HG03095 (cell line): ENCODE data around the gene FBXW11.

Experiments used
- ATAC-seq: cut with Tn5 transposase; IDR thresholded peaks from one replicate; pipeline ENCODE4 v1.9.1; 2021; ENCODE audit warnings: moderate library complexity; ENCODE audit not compliant: unreplicated experiment

Gene FBXW11

DNA sequence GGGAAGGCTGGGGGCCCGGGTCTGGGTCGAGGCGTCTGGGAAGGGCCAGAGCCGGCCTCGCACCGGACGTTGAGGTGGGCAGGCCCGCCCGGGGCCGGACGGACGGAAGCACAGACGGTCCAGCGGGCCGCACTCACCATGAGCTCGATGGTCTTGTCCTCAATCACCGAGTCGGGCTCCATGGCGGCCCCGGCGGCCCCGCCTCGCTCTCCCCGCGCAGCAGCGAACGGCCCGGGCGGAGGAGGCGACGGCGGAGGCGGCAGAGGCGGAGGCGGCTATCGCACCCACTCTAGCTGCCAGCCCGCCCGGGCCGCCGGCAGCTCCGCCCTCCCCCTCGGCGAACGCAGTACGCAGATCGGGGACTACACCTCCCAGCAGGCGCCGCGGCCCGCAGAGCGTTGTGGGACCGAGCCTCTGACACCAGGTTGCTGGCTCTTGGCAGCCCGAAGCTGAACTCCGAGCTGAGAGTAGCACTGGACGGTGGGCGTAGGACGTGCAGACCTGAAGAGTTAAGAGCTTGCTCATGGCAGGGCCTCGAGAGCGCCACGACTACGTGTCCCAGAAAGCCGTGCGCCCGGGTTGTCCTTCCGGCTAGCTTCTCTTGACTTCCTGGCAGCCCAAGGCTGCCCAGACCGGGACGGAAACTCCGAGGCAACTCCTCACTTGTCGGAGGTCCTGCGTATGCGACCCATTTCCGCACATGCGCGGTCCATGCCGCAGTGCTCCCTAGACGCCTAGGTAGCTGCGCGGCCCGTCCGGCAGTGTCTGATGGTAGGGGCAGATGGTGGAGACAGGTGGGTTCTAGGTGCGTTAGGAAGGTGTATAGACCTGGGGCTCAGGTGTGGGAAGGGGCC lies at the start of gene FBXW11:
Gene FBXW11, minus strand, starts transcription at position 318 of the 854 bp plus-strand sequence. Its CDS starts 136 bp downstream, at position 182.
- peak; percentile 81 for ATAC-seq

DNA sequence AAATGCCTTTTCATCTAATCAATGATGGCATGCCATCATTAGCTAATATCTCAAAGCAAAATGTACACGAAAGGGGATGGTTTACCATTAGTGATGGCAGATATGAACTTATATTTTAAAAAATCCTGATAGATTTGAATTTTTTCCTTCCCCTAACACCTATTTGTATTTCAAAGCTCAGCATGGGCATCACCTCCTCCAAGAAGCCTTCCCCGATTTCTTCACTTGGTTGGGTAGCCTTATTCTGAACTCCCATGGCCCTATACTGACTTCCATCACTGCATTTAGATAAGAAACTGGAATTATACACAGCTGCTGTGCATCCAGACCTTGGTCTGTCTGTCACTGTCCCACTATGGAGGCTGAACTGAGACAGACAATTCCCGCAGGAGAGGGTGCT lies 49.6 kb upstream of the FBXW11 start:
- ATAC-seq = no peak

DNA sequence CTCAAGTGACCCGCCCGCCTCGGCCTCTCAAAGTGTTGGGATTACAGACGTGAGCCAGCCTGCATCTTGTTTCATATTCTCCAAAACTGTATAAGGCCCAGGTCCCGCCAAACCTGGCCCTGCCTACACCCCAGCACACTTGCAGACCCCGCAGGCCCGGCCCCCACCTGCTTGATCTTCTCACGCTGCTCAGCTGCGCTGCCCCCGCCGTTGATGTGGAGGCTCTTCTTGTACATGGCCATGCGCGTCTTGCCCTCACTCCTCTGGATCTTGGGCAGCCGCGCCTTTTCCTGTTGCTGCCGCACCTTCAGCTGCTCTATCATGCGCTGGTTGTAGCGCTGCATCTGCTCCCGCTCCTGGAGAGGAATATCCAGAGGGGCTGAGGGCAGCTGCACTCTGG lies 49.0 kb upstream of the FBXW11 start:
- ATAC-seq = no peak

DNA sequence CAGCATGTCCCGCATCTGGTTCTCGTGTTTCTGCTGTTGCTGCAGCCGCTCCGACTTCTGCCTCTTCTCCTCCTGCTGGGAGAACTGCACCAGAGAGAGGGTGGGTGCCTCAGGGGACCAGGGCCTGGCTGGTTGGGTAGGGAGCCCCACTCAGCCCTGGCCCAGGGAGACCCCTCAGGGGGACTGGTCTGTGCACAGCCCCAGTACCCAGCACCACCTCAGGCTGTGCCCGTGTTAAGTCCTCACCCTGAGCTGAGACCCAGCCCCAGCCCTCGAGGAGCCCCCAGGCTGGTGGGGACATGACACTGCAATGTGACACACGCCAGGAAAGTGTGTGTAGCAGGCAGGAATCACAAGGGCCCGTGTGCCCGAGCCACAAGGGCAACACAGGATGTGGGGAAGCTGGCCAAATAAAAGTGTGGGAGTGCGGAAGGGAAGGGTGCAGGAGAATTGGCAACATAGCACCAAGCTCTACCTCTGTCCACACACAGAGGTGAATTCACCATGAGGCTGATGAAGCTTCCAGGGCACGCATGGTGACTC lies 48.2 kb upstream of the FBXW11 start:
- ATAC-seq = no peak

DNA sequence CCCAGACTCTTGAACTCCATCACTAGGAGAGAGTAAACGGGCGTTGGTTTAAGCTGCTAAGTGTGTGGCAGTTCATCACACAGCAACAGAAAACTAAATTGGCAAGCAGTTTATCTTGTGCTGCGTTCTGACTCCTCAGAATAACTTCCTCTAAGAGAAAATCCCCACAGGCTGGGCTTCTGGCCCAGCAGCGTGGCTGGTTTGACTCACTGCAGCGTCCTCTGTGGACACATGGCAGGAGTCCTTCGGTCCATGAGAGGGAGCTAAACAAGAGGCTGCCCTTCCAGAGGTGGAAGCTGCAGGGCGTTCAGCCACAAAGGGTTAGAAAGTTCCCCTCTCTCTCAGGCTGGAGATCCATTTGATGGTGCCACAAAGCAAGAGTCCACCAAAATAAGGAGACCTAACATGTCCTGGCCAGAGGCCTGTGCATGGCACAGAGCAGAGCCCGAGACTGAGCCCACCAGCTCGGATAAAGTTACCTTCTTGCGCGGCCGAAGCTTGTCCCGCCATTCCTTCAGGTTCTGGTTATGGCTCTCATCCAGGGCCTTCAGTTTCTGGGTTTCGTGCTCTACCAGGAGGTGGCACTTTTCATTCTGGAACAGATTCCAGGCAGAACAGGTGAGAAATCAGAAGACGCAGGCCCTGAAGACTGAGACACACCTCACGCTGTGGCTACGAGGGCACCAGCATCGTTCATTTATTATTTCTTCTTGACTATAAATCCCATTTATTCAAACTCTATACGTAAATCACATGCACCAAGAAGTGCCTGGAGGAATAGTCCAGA lies 46.2 kb upstream of the FBXW11 start:
- ATAC-seq = no peak

DNA sequence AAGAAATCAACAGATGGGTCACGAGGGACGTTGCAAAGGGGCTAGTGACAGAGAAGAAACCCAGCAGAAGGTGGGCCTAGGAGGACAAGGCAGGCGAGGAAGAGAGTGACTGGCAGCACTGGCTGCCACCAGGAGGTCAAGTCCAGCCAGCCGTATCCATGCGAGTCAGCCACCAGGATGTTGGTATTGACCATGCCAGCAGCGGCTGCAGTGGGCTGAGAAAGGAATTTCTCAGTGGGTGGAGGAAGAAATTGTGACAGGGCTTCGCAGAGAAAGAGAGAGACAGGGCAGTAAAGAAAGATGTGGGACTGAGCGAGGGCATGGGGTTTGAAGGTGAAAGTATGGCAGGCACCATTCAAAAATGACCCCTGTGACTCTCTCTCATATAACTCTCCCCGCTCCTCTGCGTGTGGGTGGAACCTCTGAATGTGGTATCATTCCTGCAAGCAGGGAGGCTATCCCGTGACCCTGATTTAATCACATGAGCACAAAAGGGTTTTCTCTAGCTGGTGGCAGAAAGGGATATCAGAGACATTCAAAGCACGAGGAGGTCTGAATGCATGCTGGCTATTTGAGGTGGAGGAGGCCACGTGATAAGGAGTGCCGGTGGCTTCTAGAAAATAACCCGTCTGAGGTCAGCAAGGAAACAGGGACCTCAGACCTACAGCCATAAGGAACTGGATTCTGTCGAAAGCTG lies 45.4 kb upstream of the FBXW11 start:
- ATAC-seq = no peak

DNA sequence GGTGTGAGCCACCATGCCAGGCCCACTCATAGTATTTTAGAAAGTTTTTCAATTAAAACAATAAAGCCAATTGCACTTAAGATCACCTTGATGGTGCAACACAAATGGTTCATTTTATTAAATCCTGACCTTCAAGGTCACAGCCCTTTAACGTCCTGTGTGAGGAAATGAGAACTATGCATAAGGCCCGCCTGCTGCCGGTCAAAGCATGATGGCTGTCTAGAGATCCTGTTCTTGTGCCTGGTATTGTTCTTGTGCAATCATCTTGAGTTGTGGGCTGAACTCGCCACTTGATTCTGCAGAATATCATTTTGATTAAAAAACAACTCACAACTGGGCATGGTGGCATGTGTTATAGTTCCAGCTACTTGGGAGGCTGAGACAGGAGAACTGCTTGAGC lies 43.6 kb upstream of the FBXW11 start:
- ATAC-seq = no peak

DNA sequence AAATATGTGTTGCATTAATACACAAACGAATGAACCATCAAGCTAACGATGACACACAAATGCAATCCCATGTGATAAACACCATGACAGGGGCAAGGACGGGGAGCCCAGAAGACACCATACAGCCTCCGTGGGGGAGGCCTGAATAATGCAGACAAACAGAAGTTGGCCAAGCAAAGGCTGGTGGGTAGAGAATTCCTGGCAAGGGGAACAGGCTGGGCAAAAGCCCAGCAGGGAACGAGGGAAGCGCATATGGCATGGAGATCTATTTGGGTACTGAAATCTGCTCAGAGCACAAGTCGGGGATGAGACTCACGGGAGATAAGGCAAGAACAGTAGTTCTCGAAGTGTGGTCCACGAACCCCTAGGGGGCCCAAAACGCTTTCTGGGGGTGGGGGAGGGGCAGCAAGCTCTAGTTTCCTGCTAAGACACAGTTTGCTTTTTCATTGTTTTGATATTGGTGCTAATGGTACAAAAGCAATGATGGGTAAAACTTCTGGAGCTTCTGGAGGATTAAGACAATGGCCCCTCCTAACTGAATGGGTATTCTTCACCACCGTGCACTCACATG lies 42.9 kb upstream of the FBXW11 start:
- ATAC-seq = no peak

DNA sequence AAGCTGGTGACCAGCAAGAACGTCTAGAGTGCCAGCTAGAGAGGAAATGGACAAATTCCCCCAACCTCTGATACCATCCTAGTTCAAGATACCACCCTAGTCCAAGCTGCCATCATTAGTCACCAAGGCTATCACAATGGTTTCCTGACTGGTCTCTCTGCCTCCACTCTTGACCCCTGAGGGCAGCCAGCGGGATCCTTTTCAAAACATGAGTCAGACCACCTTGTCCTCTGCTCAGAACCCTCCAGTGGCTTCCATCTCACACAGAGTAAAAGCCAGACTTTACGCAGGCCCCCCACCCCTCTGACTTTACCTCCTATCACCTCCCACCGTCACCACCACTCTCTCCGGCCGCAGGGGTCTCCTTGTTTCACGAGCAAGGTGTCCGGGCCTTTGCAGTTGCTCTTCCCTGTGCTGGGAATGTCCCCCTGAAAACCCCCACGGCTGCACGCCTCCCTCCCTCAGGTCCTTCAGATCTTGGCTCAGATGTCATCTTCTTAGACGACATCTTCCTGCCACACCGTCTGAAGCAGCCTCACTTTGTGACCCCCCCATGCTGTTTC lies 42.2 kb upstream of the FBXW11 start:
- no peak for ATAC-seq

DNA sequence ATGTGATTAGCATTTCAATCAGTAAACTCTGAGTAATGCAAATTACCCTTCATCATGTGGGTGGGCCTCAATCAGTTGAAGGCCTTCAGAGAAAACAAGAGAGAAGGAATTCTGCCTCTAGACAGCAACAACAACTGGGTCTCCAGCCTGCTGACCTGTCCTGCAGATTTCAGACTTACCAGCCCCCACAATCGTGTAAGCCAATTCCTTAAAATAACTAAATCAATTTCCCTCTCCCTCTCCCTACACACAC lies 41.7 kb upstream of the FBXW11 start:
- ATAC-seq = no peak

DNA sequence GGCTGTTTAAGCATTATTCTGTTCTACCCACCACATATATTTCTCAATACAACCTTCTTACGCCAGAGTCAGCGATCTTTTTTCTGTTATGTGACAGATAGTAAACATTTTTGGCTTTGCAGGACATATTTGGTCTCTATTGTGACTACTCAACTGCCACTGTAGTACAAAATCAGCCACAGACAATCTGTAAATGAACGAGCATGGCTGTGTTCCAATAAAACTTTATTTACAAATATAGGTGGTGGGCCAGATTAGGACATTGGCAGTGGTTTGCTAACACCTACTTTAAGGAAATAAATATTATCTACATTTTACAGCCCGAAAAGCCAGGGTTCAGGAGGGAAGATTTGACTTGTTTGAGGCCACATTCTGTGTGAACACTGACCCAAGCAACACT lies 40.2 kb upstream of the FBXW11 start:
- no peak for ATAC-seq

DNA sequence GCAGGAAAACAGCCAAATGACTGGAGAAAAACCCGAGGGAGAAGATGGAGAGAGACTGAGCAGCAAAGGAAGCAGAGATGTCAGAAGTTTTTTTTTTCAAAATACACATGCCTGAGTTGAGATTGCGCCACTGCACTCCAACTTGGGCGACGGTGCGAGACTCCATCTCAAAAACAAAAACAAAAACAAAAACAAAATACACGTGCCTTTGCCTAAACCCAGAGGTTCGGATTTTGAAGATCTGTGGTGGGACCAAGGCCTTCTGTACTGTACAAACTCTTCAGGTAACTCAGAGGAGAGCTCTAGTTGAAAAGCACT lies 38.8 kb upstream of the FBXW11 start:
- ATAC-seq = no peak

DNA sequence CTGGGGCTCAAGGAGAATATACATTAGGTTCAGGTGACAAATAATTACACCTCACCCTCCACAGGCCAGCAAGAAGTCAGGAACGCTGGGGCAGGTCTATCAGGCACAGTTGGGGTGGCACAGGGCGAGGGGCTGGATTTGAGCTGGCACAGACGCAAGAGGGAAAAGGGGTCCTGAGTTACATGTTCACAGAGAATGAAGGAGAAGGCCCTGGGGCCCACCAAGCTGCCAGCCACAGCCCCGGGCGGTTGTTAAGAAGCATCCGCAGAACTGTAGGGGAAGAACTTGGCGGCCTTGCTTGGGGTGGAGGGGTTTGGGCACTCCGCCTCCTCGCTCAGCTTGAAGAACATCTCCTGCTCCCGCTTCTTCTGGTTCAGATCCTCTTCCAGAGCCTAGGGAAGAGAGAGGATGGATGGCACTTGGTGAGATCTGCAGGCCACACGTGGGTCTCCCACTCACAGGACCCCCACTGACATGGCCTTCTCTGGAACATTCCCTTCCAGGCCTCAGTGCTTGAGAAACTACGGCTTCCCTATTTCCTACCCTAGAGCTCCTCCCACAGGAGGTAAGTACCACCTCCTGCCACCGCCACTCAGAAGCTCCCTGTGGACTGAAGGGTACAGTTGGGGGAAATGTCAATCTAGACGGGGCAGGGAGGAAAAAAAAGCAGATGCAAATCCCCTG lies 38.3 kb upstream of the FBXW11 start:
- no peak for ATAC-seq

DNA sequence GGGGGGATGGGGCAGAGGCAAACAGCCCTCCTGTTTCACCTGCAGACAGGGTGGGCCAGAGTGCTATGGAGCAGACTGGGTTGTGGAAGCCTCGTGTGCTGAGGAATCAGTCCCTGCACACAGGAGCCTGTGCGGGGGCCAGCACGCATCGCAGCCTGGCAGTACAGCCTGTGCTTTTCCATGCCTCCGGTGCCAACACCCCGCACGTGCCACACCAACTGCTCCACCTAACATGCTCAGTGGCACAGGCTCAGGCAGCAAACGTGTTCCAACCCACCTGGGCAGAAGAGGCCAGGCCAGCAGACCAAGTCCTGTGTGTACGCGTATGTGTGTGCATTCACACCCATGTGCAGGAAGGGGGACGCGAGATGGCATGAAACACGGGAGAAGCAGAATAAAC lies 37.4 kb upstream of the FBXW11 start:
- no peak for ATAC-seq

DNA sequence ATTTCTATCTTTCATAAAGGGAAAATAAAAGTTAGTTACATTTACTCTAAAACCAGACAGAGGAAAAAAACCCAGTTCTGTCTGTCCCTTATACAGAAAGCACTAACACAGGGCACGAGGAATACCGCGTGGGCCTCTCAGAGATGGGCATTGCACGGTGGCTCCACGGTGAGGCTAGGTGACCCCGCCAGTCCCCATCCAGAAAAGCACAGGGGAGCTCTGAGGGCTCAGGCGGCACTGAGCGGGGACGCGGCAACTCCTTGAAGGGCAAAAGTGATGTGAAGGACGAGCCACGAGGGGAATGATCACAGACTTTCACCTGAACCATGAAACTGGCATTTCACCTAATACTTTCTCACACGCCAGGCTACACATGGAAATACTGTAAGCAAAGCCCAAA lies 35.7 kb upstream of the FBXW11 start:
- no peak for ATAC-seq

DNA sequence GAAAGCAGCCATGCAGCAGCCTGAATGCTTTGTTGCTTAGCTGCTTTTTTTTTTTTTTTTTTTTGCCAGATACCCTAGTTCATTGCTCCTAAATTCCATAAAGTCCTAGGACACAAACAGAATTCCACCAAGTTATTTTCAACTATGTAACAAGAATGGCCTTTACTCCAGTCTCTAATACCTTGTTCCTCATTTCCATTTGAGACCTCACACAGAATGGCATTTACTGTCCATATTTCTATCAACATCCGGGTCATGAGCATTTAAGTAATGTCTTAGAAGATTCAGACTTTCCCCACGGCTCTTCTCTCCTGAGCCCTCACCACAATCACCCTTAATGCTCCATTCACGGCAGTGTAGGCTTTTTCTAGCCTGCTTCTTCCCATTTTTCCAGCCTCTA lies 31.7 kb upstream of the FBXW11 start:
- ATAC-seq = no peak

DNA sequence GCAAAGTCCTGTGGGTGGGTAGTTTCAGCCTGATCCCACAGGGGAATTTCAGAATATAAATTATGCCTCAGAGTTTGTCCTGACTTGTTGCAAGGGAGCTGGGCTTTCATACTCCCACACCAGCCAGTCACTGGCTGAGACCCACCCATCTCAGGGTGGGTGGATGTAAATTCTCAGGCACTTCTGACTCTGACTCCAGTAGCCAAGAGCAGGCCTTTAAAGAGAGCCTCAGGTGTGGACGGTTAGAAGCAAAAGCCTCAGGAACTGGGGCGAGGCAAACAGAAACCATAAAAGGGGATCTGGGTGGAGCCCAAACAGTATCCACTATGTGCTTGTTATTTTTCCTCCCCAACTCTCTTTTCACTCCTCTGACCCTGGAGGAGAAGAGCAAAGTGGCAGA lies 28.6 kb upstream of the FBXW11 start:
- peak; percentile 83 for ATAC-seq

DNA sequence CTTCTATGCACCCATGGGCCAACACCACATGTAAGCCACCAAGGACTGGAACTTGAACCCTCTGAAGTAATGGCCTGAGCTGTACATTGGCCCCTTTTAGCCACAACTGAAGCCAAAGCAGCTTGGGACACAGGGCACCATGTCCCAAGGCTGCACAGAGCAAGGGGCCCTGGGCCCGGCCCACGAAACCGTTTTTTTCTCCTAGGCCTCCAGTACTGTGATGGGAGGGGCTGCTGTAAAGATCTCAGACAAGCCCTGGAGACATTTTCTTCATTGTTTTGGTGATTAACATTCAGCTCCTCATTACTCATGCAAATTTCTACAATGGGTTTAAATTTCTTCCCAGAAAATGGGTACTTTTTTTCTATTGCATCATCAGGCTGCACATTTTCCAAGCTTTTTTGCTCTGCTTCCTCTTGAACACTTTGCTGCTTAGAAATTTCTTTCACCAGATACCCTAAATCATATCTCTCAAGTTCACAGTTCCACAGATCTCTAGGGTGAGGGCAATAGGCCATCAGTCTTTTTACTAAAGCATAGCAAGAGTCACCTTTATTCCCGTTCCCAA lies 25.5 kb upstream of the FBXW11 start:
- ATAC-seq = no peak

DNA sequence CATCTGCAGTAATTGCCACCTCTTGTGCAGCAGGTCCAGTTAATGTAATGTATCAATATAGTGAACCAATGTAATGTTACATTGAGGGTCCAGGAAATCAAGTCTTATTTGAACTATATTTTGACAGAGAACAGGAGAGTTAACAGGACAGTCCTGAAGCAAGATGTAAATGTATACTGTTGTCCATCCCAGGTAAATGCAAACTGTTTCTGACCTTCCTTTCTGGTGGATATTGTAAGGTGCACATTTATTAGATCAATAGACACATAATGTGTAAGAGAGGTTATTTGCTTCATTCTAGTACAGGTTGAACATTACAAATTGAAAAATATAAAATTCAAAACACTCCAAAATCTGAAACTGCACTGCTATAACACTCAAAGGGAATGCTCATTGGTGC lies 23.4 kb upstream of the FBXW11 start:
- no peak for ATAC-seq

DNA sequence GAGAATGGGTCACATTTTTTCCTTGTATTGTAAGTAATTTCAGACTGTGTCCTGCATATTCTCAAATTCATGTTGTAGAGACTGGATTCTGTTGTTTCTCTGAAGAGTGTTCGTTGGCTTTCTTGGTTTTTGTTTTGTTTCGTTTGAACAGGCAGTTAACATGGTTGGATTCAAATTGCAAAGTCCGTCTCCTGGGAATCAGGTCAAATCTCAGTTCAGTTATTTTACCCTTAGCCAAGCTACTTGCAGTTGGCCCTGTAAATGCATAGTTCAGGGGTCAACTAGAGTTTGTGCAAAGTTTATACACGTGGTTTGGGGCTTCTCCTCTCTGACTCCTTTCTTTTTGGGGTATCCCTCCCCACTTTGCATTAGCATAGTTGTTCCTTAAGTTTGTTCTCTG lies 21.7 kb upstream of the FBXW11 start:
- ATAC-seq = no peak
